Caco-2 (cell line): Measurements from ENCODE around the gene SLC44A4. TPM values are rescaled to one million over a fixed set of nuclear protein-coding genes. Genes with fewer than 3 reads are reported as not detected.

Experiments
- BruUV-seq: library from RNA; stranded (reverse); fragments of 400-500 nt; replicated peaks from 2 replicates; lab custom pipeline; 2021; lab: Mats Ljungman, UMichigan
- CTCF ChIA-PET: fragments of 300-600 bp; sonication (Branson Sonifier 250); formaldehyde crosslinking; loops from one replicate; lab custom pipeline; 2022; ENCODE audit warnings: antibody characterized with exemption; lab: Charles Lee
- POLR2A ChIA-PET: fragments of 300-600 bp; sonication (Branson Sonifier 250); formaldehyde crosslinking; loops from one replicate; lab custom pipeline; 2022; ENCODE audit warnings: antibody characterized with exemption; lab: Charles Lee
- DNase-seq, 2 experiments: peaks; one replicate each; pipeline versions ENCODE4 v3.0.0 to v3.0.0-alpha.2; 2020 to 2022
- H3K27me3 ChIP-seq: replicated peaks from 2 replicates; pipeline ENCODE4 v1.6.0; 2011; ENCODE audit warnings: low read length; ENCODE audit not compliant: control insufficient read depth, insufficient read depth
- H3K36me3 ChIP-seq: 2 replicates; pipeline ENCODE4 v1.5.1; 2011; ENCODE audit warnings: low read length; ENCODE audit not compliant: control insufficient read depth, insufficient read depth
- H3K4me1 ChIP-seq: fragments of 250-450 bp; sonication (Bioruptor Pico); 2 replicates; pipeline ENCODE4 v1.5.1; 2020; ENCODE audit warnings: mild to moderate bottlenecking
- H3K4me3 ChIP-seq: 2 replicates; pipeline ENCODE4 v1.5.1; 2011; ENCODE audit warnings: low read depth, mild to moderate bottlenecking, control low read depth, low read length
- H3K9me3 ChIP-seq: fragments of 250-450 bp; sonication (Bioruptor Pico); 2 replicates; pipeline ENCODE4 v1.5.1; 2020; ENCODE audit warnings: mild to moderate bottlenecking, moderate library complexity
- H3K27ac Mint-ChIP-seq: one replicate; pipeline ENCODE4 v1.8.0; 2022; ENCODE audit warnings: mixed read lengths; ENCODE audit not compliant: unreplicated experiment
- H3K27me3 Mint-ChIP-seq: one replicate; pipeline ENCODE4 v1.8.0; 2022; ENCODE audit warnings: mixed read lengths; ENCODE audit not compliant: insufficient read depth, unreplicated experiment
- H3K36me3 Mint-ChIP-seq: one replicate; pipeline ENCODE4 v1.8.0; 2022; ENCODE audit warnings: mild to moderate bottlenecking, mixed read lengths; ENCODE audit not compliant: insufficient read depth, unreplicated experiment
- H3K4me1 Mint-ChIP-seq: one replicate; pipeline ENCODE4 v1.8.0; 2022; ENCODE audit warnings: low read depth, mixed read lengths; ENCODE audit not compliant: unreplicated experiment
- H3K4me3 Mint-ChIP-seq: one replicate; pipeline ENCODE4 v1.8.0; 2022; ENCODE audit warnings: mild to moderate bottlenecking, moderate library complexity, mixed read lengths; ENCODE audit not compliant: unreplicated experiment
- H3K9me3 Mint-ChIP-seq: one replicate; pipeline ENCODE4 v1.8.0; 2022; ENCODE audit warnings: mixed read lengths; ENCODE audit not compliant: unreplicated experiment
- CTCF ChIP-seq, 2 experiments: fragments of 200-600 bp in 1 of 2; IDR thresholded peaks; 1 replicate in 1 of 2; 2 replicates in 1 of 2; pipeline versions ENCODE4 v1.5.1 to v1.8.0; 2011 to 2022; ENCODE audit warnings: antibody characterized with exemption in 1 of 2, control low read depth in 1 of 2, inconsistent platforms in 1 of 2, low read depth in 1 of 2, low read length in 1 of 2, mild to moderate bottlenecking in 1 of 2, moderate library complexity in 1 of 2; ENCODE audit not compliant: insufficient read depth in 1 of 2, severe bottlenecking in 1 of 2, unreplicated experiment in 1 of 2
- intact Hi-C: fragments of 100-400 bp; cut with micrococcal nuclease; formaldehyde crosslinking; loops from one replicate; pipeline ENCODE4 v1.10.0; 2022; ENCODE audit not compliant: unreplicated experiment
- total RNA-seq: library from RNA; stranded (reverse); gene quantifications from 2 replicates; pipeline ENCODE4 v1.2.3, GENCODE V29; 2022

Gene SLC44A4
- total RNA-seq, 1 experiment from 2014 or later, result 0.57 TPM

DNA sequence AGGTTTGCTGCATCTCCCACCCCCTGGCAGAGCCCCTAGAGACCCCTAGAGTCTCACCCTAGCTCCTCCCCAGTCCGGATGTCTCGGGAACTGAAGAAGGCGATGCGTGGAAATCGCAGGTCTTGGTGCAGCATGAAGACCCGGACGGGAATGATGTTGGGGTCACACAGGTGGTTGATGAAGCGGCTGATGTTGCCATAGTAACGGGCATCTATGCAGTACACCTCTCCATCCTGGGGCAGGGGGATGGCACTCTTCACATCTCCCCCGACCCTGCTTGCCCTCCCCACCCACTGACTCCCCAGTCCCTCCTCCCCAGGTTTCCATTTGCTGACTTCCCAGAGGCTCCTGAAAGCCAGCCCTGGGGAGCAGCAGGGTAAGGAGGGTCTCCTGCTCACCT is 1.8 kb upstream of the SLC44A4 start:
- Mint-ChIP-seq H3K9me3 (no peaks in the 10 kb centered on the region), H3K27me3 (no peaks in the 10 kb centered on the region), H3K36me3 (peaks cover 28% of the 10 kb centered on the region), H3K4me3 (no peak overlapping the region), H3K27ac (no peak overlapping the region), H3K4me1 (peaks cover 8% of the 10 kb centered on the region)
- no peak for TF ChIP-seq CTCF (IDR thresholded peaks at IDR 0.05; ENCODE audit: insufficient read depth in 1 of 2, low read depth in 1 of 2, low read length in 1 of 2, severe bottlenecking in 1 of 2, unreplicated experiment in 1 of 2)
- no peaks in the 10 kb centered on the region; the same call in none of the 2 replicates for H3K36me3 ChIP-seq
- no peak for DNase-seq
- peaks cover 15% of the 10 kb centered on the region; the same call in 1 of the 2 replicates for H3K4me1 ChIP-seq
- ChIA-PET POLR2A (no interaction called here), CTCF (interaction anchor here (0.6 to 1.2 kb wide), 3 partner anchors 11 to 111 kb away, joined by 3 to 4 read pairs (median 3); partner anchors contain the start of gene NEU1)
- no peaks in the 10 kb centered on the region for H3K27me3 ChIP-seq
- no TSS peak for BruUV-seq
- intact Hi-C loops, result no loop called here
- no peaks in the 10 kb centered on the region for H3K9me3 ChIP-seq
- H3K4me3 ChIP-seq, result no peak overlapping the region

GRCh38 chr6:31879901-31880300 is 1.1 kb upstream of the SLC44A4 start:
- intact Hi-C loops, result no loop called here
- CTCF ChIA-PET, result interaction anchor here (0.6 to 1.2 kb wide), 2 partner anchors 12 to 17 kb away, joined by 3 to 4 read pairs; partner anchors contain the start of gene NEU1

DNA sequence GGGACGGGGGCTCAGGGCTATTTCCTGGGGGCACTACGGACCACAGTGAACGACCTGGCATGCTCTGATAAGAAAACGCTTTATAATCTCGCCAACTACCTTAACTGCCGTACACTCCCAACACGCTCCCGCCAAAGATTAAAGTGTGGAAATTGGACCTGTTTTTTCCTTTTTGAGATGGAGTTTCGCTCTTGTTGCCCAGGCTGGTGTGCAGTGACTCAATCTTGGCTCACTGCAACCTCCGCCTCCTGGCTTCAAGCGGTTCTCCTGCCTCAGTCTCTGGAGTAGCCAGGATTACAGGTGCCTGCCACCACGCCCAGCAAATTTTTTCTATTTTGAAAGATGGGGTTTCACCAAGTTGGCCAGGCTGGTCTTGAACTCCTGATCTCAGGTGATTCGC is 346 bp upstream of the SLC44A4 start:
- TF ChIP-seq CTCF (IDR thresholded peaks at IDR 0.05; ENCODE audit: insufficient read depth in 1 of 2, low read depth in 1 of 2, low read length in 1 of 2, severe bottlenecking in 1 of 2, unreplicated experiment in 1 of 2), result no peak
- Mint-ChIP-seq H3K9me3 (no peaks in the 10 kb centered on the region), H3K36me3 (peaks cover 25% of the 10 kb centered on the region), H3K4me3 (no peak overlapping the region), H3K27ac (no peak overlapping the region), H3K27me3 (no peaks in the 10 kb centered on the region), H3K4me1 (peaks cover 8% of the 10 kb centered on the region)
- H3K9me3 ChIP-seq, result no peaks in the 10 kb centered on the region
- no peaks in the 10 kb centered on the region for H3K27me3 ChIP-seq
- ChIA-PET POLR2A (no interaction called here), CTCF (no interaction called here)
- DNase-seq, result no peak
- peaks cover 15% of the 10 kb centered on the region; the same call in 1 of the 2 replicates for H3K4me1 ChIP-seq
- no TSS peak for BruUV-seq
- H3K4me3 ChIP-seq, result no peak overlapping the region
- intact Hi-C loops, result no loop called here
- no peaks in the 10 kb centered on the region; the same call in 1 of the 2 replicates for H3K36me3 ChIP-seq

More at GRCh38 chr6:31879901-31880300, 1.1 kb upstream of the SLC44A4 start:
- H3K36me3 Mint-ChIP-seq, result peaks cover 25% of the 10 kb centered on the region
- no peak for DNase-seq
- peaks cover 8% of the 10 kb centered on the region for H3K4me1 Mint-ChIP-seq
- H3K4me3 ChIP-seq, result no peak overlapping the region
- POLR2A ChIA-PET, result interaction anchor here (0.5 kb wide), 1 partner anchor 16 kb away, joined by 3 read pairs; no protein-coding TSS in a partner anchor
- no peaks in the 10 kb centered on the region; the same call in none of the 2 replicates for H3K36me3 ChIP-seq
- no peaks in the 10 kb centered on the region for H3K27me3 ChIP-seq
- H3K4me3 Mint-ChIP-seq, result no peak overlapping the region
- H3K27me3 Mint-ChIP-seq, result no peaks in the 10 kb centered on the region
- no peaks in the 10 kb centered on the region for H3K9me3 Mint-ChIP-seq
- TSS peak; percentile 87 for BruUV-seq
- no peaks in the 10 kb centered on the region for H3K9me3 ChIP-seq
- H3K27ac Mint-ChIP-seq, result no peak overlapping the region
- H3K4me1 ChIP-seq, result peaks cover 15% of the 10 kb centered on the region; the same call in 1 of the 2 replicates
- no peak for TF ChIP-seq CTCF (IDR thresholded peaks at IDR 0.05; ENCODE audit: insufficient read depth in 1 of 2, low read depth in 1 of 2, low read length in 1 of 2, severe bottlenecking in 1 of 2, unreplicated experiment in 1 of 2)
